ENCODE results near the gene PTPRT.

DNA sequence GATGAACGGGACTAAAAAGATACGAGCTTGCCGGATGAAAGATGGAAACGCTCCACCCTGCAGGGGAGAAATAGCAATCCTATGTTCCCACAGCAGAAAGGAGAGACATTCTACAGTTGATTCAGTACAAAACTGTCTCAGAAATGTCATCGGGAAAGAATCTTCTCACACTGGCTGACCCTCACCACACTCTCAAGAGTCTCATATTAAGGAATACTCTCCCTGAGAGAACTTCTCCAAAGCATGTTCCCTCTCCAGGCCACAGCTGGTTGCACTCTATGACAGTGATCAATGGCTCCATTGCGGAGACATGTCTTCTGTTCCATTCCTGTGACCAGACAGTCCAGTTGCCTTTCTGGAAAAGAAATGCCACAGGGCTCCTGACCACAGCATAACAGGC lies 813.6 kb downstream of the PTPRT start:
- TF ChIP-seq, protein P1, sequence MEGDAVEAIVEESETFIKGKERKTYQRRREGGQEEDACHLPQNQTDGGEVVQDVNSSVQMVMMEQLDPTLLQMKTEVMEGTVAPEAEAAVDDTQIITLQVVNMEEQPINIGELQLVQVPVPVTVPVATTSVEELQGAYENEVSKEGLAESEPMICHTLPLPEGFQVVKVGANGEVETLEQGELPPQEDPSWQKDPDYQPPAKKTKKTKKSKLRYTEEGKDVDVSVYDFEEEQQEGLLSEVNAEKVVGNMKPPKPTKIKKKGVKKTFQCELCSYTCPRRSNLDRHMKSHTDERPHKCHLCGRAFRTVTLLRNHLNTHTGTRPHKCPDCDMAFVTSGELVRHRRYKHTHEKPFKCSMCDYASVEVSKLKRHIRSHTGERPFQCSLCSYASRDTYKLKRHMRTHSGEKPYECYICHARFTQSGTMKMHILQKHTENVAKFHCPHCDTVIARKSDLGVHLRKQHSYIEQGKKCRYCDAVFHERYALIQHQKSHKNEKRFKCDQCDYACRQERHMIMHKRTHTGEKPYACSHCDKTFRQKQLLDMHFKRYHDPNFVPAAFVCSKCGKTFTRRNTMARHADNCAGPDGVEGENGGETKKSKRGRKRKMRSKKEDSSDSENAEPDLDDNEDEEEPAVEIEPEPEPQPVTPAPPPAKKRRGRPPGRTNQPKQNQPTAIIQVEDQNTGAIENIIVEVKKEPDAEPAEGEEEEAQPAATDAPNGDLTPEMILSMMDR (IDR thresholded peaks at IDR 0.05), result no peak
- no peak for TF ChIP-seq BHLHE40 (IDR thresholded peaks at IDR 0.05; ENCODE audit: low read depth, low read length)

Measured in A549 (cell line).